ENCODE data around the gene OR10A5.

DNA sequence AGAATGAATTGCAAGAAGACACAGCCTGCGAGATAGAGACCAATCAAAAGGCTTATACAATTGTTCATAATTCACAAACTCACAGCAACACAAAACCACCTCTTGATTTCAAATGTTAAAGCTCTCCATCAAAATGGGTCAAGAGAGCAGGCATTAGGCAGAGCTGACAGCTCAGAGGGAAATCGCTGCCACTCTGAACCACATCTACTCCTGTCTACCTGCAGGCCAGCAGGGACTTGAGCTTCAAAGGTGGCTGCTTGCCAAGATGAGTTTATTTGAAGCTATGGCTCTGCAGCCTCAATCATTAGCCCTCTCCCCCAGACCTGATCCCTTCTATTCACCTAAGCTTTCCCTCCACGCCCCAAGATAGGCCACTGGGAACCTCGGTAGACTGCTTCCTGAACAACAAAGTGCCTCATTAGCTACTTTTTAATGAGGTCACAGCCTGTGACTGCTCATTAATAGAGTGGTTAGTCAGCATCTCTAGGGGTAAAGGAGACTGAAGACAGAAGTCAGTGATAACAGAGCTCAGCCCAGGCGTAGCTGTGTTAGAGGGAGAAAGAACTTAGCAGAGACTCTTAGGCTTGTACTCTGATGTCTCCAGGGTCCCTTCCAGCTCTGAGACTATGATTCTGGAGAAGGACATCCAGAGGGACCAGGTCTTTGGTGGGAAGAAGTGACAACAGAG is 21.2 kb upstream of the OR10A5 start:
- TF ChIP-seq POLR2AphosphoS5 (IDR thresholded peaks at IDR 0.05; ENCODE audit: low read depth, low read length) (no peak), SIN3A (IDR thresholded peaks at IDR 0.05; ENCODE audit: borderline replicate concordance, insufficient read depth, low read length) (no peak), TAF1 (IDR thresholded peaks at IDR 0.05; ENCODE audit: borderline replicate concordance, insufficient read depth, low read length) (no peak)
- TF ChIP-seq, protein P1, sequence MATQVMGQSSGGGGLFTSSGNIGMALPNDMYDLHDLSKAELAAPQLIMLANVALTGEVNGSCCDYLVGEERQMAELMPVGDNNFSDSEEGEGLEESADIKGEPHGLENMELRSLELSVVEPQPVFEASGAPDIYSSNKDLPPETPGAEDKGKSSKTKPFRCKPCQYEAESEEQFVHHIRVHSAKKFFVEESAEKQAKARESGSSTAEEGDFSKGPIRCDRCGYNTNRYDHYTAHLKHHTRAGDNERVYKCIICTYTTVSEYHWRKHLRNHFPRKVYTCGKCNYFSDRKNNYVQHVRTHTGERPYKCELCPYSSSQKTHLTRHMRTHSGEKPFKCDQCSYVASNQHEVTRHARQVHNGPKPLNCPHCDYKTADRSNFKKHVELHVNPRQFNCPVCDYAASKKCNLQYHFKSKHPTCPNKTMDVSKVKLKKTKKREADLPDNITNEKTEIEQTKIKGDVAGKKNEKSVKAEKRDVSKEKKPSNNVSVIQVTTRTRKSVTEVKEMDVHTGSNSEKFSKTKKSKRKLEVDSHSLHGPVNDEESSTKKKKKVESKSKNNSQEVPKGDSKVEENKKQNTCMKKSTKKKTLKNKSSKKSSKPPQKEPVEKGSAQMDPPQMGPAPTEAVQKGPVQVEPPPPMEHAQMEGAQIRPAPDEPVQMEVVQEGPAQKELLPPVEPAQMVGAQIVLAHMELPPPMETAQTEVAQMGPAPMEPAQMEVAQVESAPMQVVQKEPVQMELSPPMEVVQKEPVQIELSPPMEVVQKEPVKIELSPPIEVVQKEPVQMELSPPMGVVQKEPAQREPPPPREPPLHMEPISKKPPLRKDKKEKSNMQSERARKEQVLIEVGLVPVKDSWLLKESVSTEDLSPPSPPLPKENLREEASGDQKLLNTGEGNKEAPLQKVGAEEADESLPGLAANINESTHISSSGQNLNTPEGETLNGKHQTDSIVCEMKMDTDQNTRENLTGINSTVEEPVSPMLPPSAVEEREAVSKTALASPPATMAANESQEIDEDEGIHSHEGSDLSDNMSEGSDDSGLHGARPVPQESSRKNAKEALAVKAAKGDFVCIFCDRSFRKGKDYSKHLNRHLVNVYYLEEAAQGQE (IDR thresholded peaks at IDR 0.05; ENCODE audit: insufficient read depth in 1 of 2, low read depth in 2 of 2, low read length in 2 of 2): no peak

All from PFSK-1 (cell line).